Retinal pigment epithelial cell (primary cell): ENCODE measurements around the gene SDK1.

Source experiments
- DNase-seq: peaks from one replicate; pipeline ENCODE4 v3.0.0-alpha.2; 2010; ENCODE audit warnings: low read depth
- H3K4me3 ChIP-seq: 2 replicates; pipeline ENCODE4 v1.5.1; 2011; ENCODE audit warnings: mild to moderate bottlenecking, low read length, control low read depth, moderate library complexity
- TF ChIP-seq, protein P1 (sequence below): conservative IDR thresholded peaks from 2 replicates; pipeline ENCODE4 v1.5.1; 2011; ENCODE audit warnings: low read depth, low read length, control low read depth, inconsistent platforms

The SDK1 gene

GRCh38 chr7:3992841-3993240 lies 691.8 kb downstream of the SDK1 start:
- TF ChIP-seq, protein P1, sequence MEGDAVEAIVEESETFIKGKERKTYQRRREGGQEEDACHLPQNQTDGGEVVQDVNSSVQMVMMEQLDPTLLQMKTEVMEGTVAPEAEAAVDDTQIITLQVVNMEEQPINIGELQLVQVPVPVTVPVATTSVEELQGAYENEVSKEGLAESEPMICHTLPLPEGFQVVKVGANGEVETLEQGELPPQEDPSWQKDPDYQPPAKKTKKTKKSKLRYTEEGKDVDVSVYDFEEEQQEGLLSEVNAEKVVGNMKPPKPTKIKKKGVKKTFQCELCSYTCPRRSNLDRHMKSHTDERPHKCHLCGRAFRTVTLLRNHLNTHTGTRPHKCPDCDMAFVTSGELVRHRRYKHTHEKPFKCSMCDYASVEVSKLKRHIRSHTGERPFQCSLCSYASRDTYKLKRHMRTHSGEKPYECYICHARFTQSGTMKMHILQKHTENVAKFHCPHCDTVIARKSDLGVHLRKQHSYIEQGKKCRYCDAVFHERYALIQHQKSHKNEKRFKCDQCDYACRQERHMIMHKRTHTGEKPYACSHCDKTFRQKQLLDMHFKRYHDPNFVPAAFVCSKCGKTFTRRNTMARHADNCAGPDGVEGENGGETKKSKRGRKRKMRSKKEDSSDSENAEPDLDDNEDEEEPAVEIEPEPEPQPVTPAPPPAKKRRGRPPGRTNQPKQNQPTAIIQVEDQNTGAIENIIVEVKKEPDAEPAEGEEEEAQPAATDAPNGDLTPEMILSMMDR, result no peak
- H3K4me3 ChIP-seq, result no peak overlapping the region
- DNase-seq, result no peak

GRCh38 chr7:3994764-3995163 lies 693.7 kb downstream of the SDK1 start:
- no peak overlapping the region for H3K4me3 ChIP-seq
- TF ChIP-seq, protein P1, result no peak
- DNase-seq, result no peak

GRCh38 chr7:3995187-3995586 lies 694.1 kb downstream of the SDK1 start:
- TF ChIP-seq, protein P1, result no peak
- no peak for DNase-seq
- no peak overlapping the region for H3K4me3 ChIP-seq

- TF ChIP-seq, protein P1, result no peak
- DNase-seq, result no peak
- no peak overlapping the region for H3K4me3 ChIP-seq
Measured at GRCh38 chr7:3998060-3998459, 697.0 kb downstream of the SDK1 start.

GRCh38 chr7:4000139-4000538 lies 699.1 kb downstream of the SDK1 start:
- no peak for DNase-seq
- TF ChIP-seq, protein P1, result no peak
- no peak overlapping the region for H3K4me3 ChIP-seq

- TF ChIP-seq, protein P1, result no peak
- H3K4me3 ChIP-seq, result no peak overlapping the region
- DNase-seq, result no peak
Measured at GRCh38 chr7:4000934-4001333, 699.9 kb downstream of the SDK1 start.

- TF ChIP-seq, protein P1, result no peak
- H3K4me3 ChIP-seq, result no peak overlapping the region
- no peak for DNase-seq
Measured at GRCh38 chr7:4001742-4002141, 700.7 kb downstream of the SDK1 start.
